ENCODE results near the gene LAMA2.

- TF ChIP-seq, protein P1, sequence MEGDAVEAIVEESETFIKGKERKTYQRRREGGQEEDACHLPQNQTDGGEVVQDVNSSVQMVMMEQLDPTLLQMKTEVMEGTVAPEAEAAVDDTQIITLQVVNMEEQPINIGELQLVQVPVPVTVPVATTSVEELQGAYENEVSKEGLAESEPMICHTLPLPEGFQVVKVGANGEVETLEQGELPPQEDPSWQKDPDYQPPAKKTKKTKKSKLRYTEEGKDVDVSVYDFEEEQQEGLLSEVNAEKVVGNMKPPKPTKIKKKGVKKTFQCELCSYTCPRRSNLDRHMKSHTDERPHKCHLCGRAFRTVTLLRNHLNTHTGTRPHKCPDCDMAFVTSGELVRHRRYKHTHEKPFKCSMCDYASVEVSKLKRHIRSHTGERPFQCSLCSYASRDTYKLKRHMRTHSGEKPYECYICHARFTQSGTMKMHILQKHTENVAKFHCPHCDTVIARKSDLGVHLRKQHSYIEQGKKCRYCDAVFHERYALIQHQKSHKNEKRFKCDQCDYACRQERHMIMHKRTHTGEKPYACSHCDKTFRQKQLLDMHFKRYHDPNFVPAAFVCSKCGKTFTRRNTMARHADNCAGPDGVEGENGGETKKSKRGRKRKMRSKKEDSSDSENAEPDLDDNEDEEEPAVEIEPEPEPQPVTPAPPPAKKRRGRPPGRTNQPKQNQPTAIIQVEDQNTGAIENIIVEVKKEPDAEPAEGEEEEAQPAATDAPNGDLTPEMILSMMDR (IDR thresholded peaks at IDR 0.05) = no peak
- no peak for TF ChIP-seq JUND (IDR thresholded peaks at IDR 0.05)
- no peak for TF ChIP-seq USF1 (IDR thresholded peaks at IDR 0.05; ENCODE audit: borderline replicate concordance, low read depth)
- TF ChIP-seq EZH2phosphoT487 (IDR thresholded peaks at IDR 0.05; ENCODE audit: borderline replicate concordance, low read depth) = no peak
- no peak for TF ChIP-seq NFIC (IDR thresholded peaks at IDR 0.05; ENCODE audit: borderline replicate concordance)
- no peak for TF ChIP-seq SIN3A (IDR thresholded peaks at IDR 0.05; ENCODE audit: borderline replicate concordance, low read depth, low read length)
These were observed 510.7 kb downstream of the LAMA2 start for GRCh38 chr6:129393654-129394053.

Measured in SK-N-SH (cell line).